HG02973 (cell line): ENCODE measurements around the gene CILP.

Source experiments
- ATAC-seq: cut with Tn5 transposase; IDR thresholded peaks from one replicate; pipeline ENCODE4 v1.9.1; 2021; ENCODE audit warnings: moderate library complexity; ENCODE audit not compliant: unreplicated experiment

CILP gene

DNA sequence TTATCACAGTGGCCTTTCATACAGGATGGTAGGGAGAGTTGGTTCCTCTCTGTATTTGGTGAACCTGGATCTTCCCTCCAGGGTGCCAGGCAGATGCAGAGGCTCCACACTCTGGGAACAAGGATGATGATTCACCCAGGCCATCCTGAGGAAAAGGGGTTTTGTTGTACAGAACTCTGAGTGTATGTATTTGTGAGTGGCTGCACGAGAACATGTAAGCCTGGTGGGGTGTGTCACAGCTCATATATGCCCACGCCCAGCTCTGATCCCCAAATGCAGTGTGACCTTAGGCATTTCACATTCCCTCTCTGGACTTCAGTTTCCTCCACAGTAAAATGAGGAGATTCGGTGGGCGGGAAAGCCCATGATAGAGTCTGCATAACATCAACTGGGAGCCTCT, 11.6 kb upstream of the CILP start:
- ATAC-seq = no peak

DNA sequence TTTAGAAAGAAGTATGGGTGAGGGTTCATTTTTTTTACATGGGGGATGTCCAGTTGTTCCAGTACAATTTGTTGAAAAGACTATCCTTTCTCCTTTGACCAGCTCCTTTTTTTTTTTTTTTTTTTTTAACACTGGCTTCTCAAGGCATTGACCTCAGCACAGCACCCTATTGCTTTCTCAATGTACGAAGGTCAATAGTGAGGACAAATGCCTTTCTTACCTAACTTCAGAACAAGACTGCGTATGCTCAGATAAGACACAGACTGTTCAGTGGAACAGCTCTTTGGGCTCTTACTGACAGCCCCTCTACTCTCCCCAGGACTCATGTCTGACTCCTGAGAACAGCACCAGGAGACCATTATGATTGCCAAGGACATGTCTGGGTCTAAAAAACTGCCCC, 10.4 kb upstream of the CILP start:
- no peak for ATAC-seq

DNA sequence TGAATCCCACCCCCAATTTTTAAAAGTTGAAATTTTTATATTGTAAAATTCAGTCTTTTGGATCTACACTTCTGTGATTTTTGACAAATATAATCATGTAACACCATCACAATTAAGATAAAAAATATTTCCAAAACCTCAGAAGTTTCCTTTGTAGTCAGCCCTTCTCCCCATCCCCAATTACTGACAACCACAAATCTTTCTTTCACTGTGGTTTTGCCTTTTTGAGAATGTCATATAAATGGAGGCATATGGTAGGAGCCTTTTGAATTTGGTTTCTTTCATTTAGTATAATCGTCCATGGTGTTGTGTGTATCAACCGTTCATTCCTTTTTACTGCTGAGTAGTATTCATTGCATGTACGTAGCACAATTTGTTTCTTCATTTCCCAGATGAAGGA, 7.9 kb upstream of the CILP start:
- ATAC-seq = no peak

DNA sequence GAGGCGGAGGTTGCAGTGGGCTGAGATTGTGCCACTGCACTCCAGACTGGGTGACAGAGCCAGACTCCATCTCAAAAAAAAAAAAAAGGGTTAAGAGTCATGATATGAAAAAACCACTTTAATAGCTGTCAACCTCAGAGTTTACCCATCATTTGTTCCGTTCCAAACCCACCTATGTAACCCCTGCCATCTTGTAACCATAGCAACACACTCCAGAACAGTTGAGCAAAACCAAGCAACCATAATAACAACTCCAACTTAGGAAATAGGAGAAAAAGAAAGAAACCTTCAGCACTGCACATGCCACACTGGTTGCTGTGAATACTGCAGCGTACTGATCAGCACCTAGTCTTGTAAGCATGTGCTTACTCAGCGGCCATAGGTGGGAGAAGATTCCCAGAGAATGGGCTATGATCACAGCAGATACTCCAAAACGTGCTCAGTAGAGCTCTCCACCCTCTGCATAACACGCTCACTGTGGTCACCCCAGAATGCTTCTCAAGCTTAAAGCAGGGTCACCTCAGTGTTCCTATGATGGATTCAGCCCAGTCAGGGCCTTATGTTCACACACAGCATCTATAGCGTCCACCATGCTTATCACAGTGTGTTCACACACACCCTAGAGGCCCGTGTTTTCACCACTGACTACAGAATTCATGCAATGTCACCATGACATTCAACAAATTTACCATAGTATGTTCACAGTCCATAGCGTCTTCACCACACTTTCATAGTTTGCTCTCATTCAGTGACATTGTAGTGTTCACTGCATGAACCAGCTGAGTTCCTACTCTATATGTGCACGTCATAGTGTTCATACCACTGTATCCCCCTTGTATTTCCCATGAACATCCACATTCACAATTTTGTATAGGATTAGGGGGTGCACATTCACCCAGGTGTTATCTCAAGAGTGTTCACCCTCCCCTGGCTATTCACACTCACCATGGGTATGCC, 6.5 kb upstream of the CILP start:
- no peak for ATAC-seq

DNA sequence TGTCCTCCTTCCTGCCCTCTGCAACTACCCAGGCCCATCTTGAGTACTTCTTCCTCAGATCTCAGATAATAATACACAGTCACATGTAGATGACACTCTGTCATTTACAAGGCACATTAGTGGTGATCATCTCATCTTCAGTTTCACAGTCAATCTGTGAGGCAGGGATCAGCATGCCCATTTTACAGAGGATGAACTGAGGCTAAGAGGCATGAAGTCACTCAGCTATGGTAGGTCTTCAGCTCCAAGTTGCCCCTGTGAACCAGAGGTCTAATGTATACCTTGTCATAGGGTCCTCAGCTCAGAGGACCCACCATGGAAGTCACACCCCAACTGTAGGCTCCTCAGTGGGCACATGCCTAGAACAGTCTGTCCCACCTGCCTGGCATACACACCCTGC, 4.2 kb upstream of the CILP start:
- no peak for ATAC-seq

DNA sequence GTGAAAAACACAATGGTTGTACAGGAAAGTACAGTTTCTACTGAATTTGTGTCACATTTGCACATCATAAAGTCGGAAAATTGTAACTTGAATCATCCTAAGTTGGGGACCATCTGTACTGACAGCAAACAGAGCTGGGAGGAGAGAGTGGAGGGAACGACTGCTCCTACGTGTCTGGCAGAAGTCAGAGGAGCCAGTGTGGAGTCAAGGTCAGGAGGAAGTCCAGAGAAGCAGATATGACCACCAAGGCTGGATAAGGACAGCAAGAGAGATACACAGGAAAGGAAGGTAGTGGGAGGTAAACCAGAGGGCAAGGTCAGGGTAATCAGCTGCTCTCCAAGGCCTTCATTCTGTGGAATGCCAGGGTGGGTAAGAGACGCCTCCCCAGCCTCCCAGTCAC, 2.7 kb upstream of the CILP start:
- ATAC-seq = no peak

DNA sequence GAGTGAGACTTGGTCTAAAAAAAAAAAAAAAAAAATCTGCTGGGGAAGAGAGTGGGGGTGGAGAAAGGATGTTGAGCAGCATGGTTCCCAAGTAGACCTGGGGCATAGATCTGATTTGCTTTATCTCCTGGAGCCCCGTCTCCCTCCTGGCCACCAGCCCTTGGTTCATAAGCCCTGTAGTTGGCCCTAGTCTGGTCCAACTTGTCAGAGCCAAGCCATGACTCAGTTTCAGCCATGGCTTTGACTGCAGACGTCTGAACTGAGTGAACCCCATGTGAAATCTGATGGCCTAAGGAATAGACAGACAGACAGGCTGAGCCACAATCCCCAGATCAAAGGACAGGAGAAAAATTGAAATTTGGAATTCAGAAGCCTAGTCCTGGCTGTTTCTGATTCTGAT, 2.0 kb upstream of the CILP start:
- no peak for ATAC-seq

DNA sequence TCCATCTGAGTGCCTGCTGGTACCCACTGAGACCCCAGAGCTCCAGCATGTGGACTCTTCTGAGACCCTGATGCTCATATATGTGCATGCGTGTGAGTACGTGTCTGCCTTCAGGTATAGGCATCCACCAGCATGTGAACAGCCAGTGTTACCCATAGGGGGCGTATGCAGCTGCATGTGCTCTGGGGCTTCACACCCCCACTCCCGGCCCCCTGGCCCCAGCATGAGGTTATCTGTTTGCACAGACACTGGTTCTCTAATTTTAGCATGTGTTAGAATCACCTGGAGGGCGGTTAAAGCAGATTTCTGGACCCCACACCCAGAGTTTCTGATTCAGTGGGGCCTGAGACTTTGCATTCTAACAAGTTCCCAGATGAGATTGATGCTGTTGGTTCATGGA, 824 bp upstream of the CILP start:
- no peak for ATAC-seq

DNA sequence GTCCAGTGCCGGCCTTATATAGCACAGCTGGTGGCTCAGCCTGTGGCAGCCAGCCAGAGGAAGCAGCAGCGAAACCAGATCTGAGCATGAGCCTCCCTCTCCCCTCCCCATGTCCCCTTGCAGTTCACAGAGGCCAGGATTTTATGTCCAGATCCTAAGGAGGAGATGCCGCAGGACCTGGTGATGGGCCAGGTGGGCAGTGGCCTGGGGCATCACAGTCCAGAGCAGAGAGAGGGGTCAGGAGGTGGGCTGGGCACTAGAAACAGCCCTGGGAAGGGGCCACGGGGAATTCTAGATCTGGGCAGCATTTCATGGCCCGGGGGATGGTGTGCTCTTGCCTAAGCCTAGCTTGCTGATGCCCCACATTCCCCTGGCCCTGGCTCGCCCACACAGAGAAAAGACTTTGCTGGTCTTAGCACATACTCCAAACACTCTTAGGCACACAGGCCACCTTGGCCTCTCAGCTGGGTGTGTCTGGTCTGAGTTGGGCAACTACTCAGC, 259 bp upstream of the CILP start:
- ATAC-seq = no peak

DNA sequence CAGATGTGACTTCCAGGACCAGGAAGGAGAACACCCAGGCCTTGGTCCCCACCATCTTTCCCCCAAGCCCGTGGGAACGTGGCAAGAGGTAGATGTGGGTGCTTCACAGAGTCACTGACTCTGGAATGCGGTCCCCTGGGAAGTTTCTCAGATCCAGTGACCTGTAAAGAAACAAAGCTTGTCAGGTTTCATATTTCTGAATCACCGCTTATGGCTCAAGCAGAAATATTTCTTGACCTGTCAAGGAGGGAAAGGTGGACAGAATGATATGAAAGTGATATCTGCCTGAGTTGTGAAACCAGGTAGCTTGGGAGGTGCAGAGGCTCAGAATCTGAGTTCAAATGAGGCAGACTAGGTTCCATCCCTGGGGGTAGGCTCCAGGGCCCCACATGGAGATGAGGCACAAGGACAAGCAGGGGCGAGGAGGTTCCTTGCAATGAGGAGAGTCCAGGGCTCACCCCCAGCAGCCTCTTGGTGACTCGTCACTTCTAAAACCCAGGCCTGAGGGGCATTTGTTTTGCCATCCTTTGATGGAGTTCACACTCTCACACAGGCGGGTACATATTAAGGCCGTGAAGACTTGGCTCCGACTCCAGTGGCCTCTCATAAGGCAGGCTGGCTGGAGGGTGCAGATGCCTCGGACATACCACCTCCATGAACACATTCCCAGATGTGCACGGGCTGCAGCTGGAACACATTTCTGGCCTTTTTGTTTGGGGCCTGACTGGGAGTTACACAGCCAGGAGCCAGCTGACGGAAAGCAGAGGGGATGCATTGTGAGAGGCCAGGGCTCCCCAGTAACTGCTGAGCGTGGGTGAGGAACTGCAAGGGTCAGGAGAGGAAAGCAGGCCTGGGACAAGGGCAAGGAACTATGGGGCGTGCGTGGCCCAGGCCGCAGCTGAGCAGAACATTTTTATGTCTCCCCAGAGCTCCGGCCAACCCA, 1.3 kb downstream of the CILP start:
- ATAC-seq = no peak

DNA sequence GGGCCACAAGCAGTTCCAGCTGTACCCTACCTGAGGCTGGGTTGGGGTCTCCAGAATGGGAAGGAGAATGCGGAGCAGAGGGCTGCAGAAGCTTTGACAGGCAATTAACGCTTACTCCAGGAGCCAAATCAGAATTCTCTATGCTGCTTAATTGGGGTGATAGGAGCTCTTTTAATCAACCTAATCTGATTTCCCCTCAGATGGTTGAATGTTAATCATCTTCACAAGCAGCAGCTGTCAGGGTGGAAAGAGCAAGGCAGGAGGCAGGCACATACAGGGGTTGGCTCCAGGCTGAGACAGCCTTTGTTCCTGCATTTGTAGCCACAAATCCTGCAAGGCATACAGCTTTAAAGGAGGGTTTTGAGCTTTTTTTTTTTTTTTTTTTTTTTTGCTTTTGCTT, 2.6 kb downstream of the CILP start:
- no peak for ATAC-seq

DNA sequence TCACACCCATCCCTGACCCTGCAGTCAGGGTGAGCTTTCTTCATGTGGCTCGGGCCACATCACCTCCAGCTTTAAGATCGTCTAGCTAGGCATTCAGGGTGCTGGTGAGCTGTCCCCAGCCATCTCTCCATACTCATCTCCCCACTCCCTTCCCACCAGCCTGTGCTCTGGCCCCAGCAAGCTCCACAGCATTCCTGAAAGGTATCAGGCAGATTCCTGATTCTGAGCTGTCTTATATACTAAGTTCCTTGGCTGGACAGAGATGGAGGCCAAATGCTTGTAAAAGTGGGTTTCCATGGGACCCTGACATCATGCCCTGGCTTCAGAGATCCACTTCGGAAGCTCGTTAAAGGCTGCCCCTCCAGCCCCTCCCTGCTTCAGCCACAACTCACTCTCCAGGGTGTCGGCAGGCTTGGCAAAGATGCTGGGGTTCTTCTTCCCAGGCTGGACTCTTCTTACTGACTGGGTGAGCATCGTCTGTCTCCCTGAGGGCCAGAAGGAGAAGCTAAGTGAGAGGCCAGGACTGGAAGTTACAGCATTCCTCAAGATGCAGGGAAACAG, 3.9 kb downstream of the CILP start:
- no peak for ATAC-seq

DNA sequence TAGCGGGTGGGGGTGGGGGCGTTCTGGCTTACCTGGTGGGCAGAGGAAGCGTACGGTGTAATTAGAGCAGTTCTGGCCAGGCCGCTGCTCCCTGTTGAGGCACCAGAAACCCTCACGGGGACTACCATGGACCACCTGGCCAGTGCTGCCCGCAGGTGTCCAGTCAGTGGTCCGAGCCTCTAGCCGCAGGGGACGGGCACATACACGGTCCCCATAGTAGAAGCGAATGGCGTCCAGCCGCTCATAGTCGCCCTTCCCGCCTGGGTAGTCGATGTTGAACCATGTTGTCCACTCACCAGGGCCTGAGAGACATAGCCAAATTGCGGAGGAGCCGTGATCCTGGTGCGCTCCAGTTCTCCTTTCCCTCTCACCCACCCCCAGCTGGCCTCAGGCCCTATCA, 4.5 kb downstream of the CILP start:
- ATAC-seq = no peak

DNA sequence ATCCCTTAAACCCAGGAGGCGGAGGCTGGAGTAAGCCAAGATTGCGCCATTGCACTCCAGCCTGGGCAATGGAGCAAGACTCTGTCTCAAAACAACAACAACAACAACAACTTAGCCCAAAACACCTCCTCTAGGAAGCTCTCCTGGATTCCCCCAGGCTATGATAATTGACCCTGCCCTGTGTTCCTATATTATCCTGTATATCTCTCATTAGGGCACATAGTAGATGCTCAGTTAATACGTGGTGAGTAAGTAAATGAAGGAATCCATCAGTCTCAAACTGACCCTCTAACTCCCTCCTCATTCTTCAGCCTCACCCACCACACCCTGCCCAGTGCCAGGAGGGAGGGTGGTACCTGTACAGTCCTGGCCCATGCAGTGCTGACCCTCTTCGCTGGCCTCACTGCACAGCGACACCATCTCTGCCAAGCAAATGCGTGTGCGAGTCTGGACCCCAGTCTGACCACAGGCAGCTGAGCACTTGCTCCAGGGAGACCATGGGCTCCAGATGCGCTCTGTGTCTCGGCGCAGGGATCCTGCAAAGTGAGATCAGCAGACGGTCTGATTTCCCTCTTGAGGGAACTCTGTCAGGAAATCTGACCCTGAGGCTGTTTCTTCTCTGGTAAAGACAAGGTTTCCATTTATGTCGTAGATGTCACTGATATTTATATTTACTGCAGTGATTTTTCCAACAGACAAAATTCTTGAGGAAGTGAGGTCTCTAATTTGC, 6.2 kb downstream of the CILP start:
- ATAC-seq = no peak

DNA sequence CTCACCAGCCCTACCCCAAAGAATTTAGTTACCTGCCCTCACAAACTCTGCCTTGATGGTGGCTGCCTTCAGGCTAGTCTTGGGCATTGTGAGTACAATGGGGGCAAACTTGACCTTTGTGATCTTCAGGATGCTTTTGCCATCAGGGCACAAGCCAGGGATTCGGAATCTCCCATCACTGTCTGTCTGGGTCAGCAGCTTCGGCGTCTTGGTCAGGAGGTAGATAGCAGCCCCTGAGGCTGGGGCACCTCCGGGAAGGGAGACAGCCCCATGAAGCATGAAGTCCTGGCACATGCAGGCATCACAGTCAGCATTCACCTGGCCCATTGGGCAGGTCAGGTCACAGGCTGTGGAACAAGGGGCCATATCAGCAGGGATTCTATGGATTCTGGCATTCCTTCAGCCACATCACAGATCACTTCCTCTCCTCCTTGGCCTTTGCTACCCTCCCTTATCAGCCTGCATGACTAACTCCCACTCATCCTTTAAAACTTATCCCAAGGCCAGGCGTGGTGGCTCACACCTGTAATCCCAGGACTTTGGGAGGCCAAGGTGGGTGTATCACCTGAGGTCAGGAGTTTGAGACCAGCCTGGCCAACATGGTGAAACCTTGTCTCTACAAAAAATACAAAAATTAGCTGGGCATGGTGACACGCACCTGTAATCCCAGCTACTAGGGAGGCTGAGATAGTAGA, 6.9 kb downstream of the CILP start:
- no peak for ATAC-seq

DNA sequence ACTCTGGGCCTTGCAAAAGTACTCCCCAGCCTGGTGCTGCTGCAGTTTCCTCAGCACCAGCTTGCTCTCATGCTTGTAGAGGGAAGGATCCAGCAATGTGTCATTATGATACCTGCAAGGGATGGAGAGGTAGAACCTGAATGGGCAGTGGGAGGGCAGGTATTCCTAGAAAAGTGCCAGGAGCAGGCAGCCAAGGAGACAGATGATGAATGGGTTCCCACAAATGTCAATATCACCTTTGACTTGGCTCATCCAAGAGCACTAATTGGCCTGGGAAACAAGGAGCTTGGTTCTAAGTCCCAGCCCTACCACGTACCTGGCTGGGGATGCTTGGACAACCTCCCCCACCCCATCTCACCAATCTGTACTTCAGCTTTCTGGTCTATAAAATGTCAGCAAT, 9.4 kb downstream of the CILP start:
- no peak for ATAC-seq

DNA sequence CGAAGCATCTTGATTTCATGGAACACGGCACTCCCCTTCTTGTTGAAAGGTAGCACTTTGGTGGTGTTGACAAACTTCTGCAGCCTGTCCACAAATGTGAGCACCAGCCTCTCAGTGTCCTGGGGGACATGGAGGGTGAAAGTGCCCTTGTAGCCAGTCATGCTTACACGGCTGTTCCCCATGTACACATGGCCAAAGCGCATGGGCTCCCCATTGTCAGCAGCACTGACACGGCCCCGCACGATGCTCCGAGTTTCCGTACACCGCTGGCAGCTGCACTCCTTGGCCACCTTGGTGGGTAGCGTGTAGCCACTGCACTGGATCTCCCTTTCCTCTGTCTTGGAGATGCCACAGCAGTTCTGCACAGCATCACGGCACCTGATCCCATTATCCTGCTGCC, 12.7 kb downstream of the CILP start:
- no peak for ATAC-seq

DNA sequence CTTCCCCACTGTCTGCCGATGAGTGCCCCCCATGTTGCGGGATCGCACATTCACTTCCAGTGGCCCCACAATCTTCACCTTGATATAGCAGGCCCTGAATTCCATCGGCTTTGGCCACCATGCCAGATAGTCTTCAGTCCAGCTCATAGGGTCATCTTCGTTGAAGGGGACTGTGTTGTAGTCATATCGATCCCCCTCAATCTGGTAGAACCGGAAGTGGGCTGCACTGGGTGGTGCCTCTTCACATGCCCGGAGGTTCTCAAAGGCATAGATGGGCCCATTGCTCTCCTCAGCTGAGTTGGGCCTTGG, 14.0 kb downstream of the CILP start:
- ATAC-seq = no peak

DNA sequence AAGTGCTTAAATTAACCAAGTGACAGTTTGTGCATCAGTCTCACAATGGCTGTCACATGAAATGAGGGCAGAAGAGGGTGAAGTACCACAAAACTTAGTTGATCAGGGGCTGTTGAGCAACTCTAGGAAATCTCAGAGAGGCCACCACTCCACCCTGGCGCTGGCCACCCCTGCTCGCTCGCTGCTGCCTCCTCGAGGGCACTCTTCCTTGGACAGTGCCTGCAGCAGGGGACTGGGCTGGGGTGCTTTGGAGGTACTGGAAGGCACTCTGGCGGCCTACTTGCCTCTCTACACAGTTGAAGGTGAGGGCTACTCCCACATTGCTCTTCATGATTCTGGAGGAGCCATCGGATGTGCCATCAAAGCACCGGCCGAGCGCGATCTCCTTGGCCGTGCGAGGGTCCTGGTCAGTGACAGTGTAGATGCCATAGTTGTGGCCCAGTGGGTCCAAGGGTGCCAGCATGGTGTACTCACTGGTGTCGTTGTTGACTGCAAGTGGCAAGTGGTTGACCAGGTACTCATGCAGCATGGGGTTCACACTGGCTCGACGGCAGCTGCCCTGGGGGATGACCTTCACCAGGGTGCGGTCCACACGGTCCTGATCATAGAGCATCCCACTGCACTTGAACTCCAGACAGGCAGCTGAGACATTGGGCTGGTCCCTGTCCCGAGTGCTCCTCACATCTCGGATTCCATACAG, 14.5 kb downstream of the CILP start:
- ATAC-seq = no peak

DNA sequence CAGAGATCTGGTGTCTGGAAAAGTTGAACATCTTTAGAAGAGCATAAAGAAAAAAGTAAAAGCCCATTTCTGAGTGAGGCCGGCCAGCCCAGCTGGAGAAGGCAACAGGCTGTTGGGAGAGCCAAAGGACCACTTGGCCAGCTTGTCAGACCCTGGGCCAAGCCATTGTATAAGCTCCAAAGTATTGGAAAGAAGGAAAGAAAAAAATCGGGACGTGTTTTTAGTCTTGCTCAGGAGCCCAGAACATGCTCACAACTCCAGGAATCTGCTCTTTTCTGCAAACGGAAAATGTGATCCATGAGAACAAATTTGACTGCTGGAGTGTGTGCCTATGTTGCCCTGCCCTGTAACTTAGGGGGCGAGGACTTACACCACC, 15.7 kb downstream of the CILP start:
- ATAC-seq = no peak
